Left ventricle myocardium inferior (tissue), 1 donor: Measurements from ENCODE around the gene BRD7. TPM values are rescaled to one million over a fixed set of nuclear protein-coding genes. Genes with fewer than 3 reads are reported as not detected.

ENCODE experiments used
- DNase-seq: peaks from one replicate; pipeline ENCODE4 v3.0.0-alpha.2; 2020
- H3K27ac ChIP-seq: fragments of 200-600 bp; replicated peaks from 2 replicates; pipeline ENCODE4 v1.8.0; 2021
- H3K27me3 ChIP-seq: fragments of 200-600 bp; 2 replicates; pipeline ENCODE4 v1.8.0; 2021; ENCODE audit warnings: low read depth
- H3K36me3 ChIP-seq: fragments of 200-600 bp; 2 replicates; pipeline ENCODE4 v1.8.0; 2021
- H3K4me1 ChIP-seq: fragments of 200-600 bp; 2 replicates; pipeline ENCODE4 v1.8.0; 2021
- H3K4me3 ChIP-seq: fragments of 200-600 bp; 2 replicates; pipeline ENCODE4 v1.8.0; 2021; ENCODE audit warnings: mild to moderate bottlenecking, moderate library complexity
- H3K9me3 ChIP-seq: fragments of 200-600 bp; replicated peaks from 2 replicates; pipeline ENCODE4 v1.8.0; 2021
- CTCF ChIP-seq: fragments of 200-600 bp; IDR thresholded peaks from 2 replicates; pipeline ENCODE4 v1.8.0; 2021; ENCODE audit warnings: antibody characterized with exemption, mild to moderate bottlenecking, borderline replicate concordance
- intact Hi-C: fragments of 100-400 bp; cut with micrococcal nuclease; formaldehyde crosslinking; loops from one replicate; pipeline ENCODE4 v1.11.0; 2022
- total RNA-seq: library from RNA; stranded (reverse); fragmentation: NEBNext Ultra II Directional; extraction: Animal tissue kit (Norgen Biotek cat#: 25700); gene quantifications from one replicate; pipeline ENCODE4 v1.2.1, GENCODE V29; 2021
- donor health status: DM: no; HTN: yes; CAD: no; lungs with severe emphysema.

Gene BRD7
- total RNA-seq, 1 donor from 2014 or later = 52.3 TPM

GRCh38 chr16:50306287-50306686 is 62.5 kb downstream of the BRD7 start:
- no peaks in the 10 kb centered on the region for H3K9me3 ChIP-seq
- H3K36me3 ChIP-seq = no peaks in the 10 kb centered on the region
- peaks cover 7% of the 10 kb centered on the region for H3K27me3 ChIP-seq
- peaks cover 5% of the 10 kb centered on the region for H3K4me1 ChIP-seq
- no peak for DNase-seq
- no peak for TF ChIP-seq CTCF
- intact Hi-C loops = no loop called here
- no peak overlapping the region for H3K27ac ChIP-seq
- no peak overlapping the region for H3K4me3 ChIP-seq

GRCh38 chr16:50305441-50306061 is 63.2 kb downstream of the BRD7 start:
- DNase-seq = no peak
- Histone ChIP-seq H3K27me3 (peaks cover 7% of the 10 kb centered on the region), H3K36me3 (no peaks in the 10 kb centered on the region), H3K4me1 (peaks cover 5% of the 10 kb centered on the region), H3K4me3 (no peak overlapping the region), H3K27ac (no peak overlapping the region), H3K9me3 (no peaks in the 10 kb centered on the region)
- intact Hi-C loops = no loop called here
- no peak for TF ChIP-seq CTCF

- Histone ChIP-seq H3K4me3 (no peak overlapping the region), H3K27ac (no peak overlapping the region), H3K36me3 (no peaks in the 10 kb centered on the region), H3K9me3 (no peaks in the 10 kb centered on the region), H3K4me1 (peaks cover 5% of the 10 kb centered on the region), H3K27me3 (peaks cover 7% of the 10 kb centered on the region)
- intact Hi-C loops = no loop called here
- TF ChIP-seq CTCF = no peak
- DNase-seq = no peak
Measured at GRCh38 chr16:50304467-50305440, 64.0 kb downstream of the BRD7 start.

- no peaks in the 10 kb centered on the region for H3K4me1 ChIP-seq
- peaks cover 7% of the 10 kb centered on the region for H3K27me3 ChIP-seq
- H3K4me3 ChIP-seq = no peak overlapping the region
- H3K9me3 ChIP-seq = no peaks in the 10 kb centered on the region
- H3K27ac ChIP-seq = no peak overlapping the region
- H3K36me3 ChIP-seq = no peaks in the 10 kb centered on the region
- DNase-seq = no peak
- intact Hi-C loops = no loop called here
- no peak for TF ChIP-seq CTCF
Measured at GRCh38 chr16:50303605-50304466, 65.0 kb downstream of the BRD7 start.

GRCh38 chr16:50303041-50303604 is 65.7 kb downstream of the BRD7 start:
- intact Hi-C loops = no loop called here
- peaks cover 7% of the 10 kb centered on the region for H3K27me3 ChIP-seq
- no peak overlapping the region for H3K27ac ChIP-seq
- no peaks in the 10 kb centered on the region for H3K4me1 ChIP-seq
- TF ChIP-seq CTCF = no peak
- H3K36me3 ChIP-seq = no peaks in the 10 kb centered on the region
- H3K9me3 ChIP-seq = no peaks in the 10 kb centered on the region
- DNase-seq = no peak
- no peak overlapping the region for H3K4me3 ChIP-seq
